Muscle of arm (tissue), 12 donors: Measurements from ENCODE around the gene SGMS1. TPM values are rescaled to one million over a fixed set of nuclear protein-coding genes. Genes with fewer than 3 reads are reported as not detected.
"Not testable (repeated sequence)": the region's sequence is repeated elsewhere in the genome, so short reads cannot be mapped to it uniquely, and the experiment has no call there.

Experiments
- DNase-seq: peaks from one replicate; pipeline ENCODE4 v3.0.0-alpha.2; 2013
- polyA plus RNA-seq, 12 donors: library from polyadenylated mRNA; unstranded; fragments of 120-200 nt; gene quantifications; one replicate each; pipeline ENCODE4 v1.2.1, GENCODE V29; 2013; ENCODE audit not compliant: insufficient read length in 12 of 12

Gene SGMS1
- polyA plus RNA-seq, 12 donors = 17.4 to 34.6 (median 22.1) TPM; not detected in 1

DNA sequence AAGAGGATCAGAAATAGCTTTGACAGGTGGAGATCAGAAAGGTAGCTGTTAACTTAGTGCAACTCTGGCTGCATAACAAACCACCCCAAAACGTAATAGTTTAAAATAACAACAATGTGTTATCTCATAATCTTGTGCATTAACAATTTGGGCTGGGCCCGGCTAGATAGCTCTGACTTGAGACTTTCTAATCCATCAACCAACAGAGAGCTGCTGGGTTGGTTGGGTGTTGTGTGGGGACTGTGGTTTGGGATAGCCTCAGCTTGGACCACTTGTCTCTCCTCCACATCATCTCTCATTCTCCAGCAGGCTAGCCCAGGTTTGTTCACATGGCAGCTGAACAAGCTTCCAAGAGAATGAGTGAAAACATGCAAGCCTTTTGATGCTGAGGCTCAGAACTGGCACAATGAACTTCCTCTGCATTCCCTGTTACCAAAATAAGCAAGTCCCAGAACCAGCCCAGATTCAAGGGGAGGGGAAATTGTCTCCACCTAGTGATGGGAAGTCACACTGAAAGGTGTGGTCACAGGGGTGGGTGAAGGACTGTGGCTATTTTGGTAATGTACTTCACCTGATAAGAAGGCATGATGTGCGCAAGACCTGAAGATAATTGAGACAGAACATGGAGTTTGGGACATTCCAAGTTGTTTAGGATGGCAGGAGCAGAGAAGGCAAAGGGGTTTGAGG is 352.0 kb downstream of the SGMS1 start:
- no peak for DNase-seq

DNA sequence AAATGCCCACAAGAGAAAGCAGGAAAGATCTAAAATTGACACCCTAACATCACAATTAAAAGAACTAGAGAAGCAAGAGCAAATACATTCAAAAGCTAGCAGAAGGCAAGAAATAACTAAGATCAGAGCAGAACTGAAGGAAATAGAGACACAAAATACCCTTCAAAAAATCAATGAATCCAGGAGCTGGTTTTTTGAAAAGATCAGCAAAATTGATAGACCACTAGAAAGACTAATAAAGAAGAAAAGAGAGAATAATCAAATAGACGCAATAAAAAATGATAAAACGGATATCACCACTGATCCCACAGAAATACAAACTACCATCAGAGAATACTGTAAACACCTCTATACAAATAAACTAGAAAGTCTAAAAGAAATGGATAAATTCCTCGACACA is 355.9 kb downstream of the SGMS1 start:
- not testable (repeated sequence) for DNase-seq

GRCh38 chr10:50262625-50263024 is 361.1 kb downstream of the SGMS1 start:
- not testable (repeated sequence) for DNase-seq

- no peak for DNase-seq
Measured at GRCh38 chr10:50260791-50261281, 362.9 kb downstream of the SGMS1 start.

Other genes starting within 250 kb of the SGMS1 start
- 1 to 10 TPM in 11 of 12 donors, not detected in 1; 4.2 to 7.0 (median 5.5) TPM for gene ASAH2B, start 116.0 kb upstream of the SGMS1 start, polyA plus RNA-seq